GM23338 (cell line): Measurements from ENCODE around the gene CHST15. TPM values are rescaled to one million over a fixed set of nuclear protein-coding genes. Genes with fewer than 3 reads are reported as not detected.

Experiments
- ATAC-seq: fragments of 200-7000 bp; cut with Tn5 transposase; 3 replicates; pipeline ENCODE4 v1.9.1; 2020
- DNase-seq: peaks from one replicate; pipeline ENCODE4 v3.0.0-alpha.2; 2015; ENCODE audit warnings: low spot score
- H2AFZ ChIP-seq: fragments of 200-600 bp; sonication (generic); 2 replicates; pipeline ENCODE4 v1.8.0; 2016; ENCODE audit warnings: antibody characterized with exemption, mild to moderate bottlenecking, moderate library complexity
- H3F3A ChIP-seq: fragments of 200-600 bp; sonication (generic); replicated peaks from 2 replicates; pipeline ENCODE4 v1.8.0; 2017; ENCODE audit warnings: antibody characterized with exemption, mixed run types, low read depth
- H3K27ac ChIP-seq: fragments of 200-600 bp; sonication (generic); 2 replicates; pipeline ENCODE4 v1.6.1; 2016; ENCODE audit warnings: low read depth
- H3K27me3 ChIP-seq: fragments of 200-600 bp; sonication (generic); 2 replicates; pipeline ENCODE4 v1.8.0; 2016; ENCODE audit warnings: mild to moderate bottlenecking, mixed run types, moderate library complexity; ENCODE audit not compliant: insufficient read depth
- H3K36me3 ChIP-seq: fragments of 200-600 bp; sonication (generic); 2 replicates; pipeline ENCODE4 v1.8.0; 2016; ENCODE audit warnings: mild to moderate bottlenecking; ENCODE audit not compliant: insufficient read depth
- H3K4me1 ChIP-seq: fragments of 200-600 bp; sonication (generic); 2 replicates; pipeline ENCODE4 v1.8.0; 2016; ENCODE audit warnings: mild to moderate bottlenecking, moderate library complexity; ENCODE audit not compliant: insufficient read depth
- H3K4me2 ChIP-seq: fragments of 200-600 bp; sonication (generic); 2 replicates; pipeline ENCODE4 v1.7.1; 2017; ENCODE audit warnings: mixed run types
- H3K4me3 ChIP-seq: fragments of 200-600 bp; sonication (generic); 2 replicates; pipeline ENCODE4 v1.6.1; 2016; ENCODE audit warnings: mixed run types
- H3K79me2 ChIP-seq: fragments of 200-600 bp; sonication (generic); replicated peaks from 2 replicates; pipeline ENCODE4 v1.8.0; 2017; ENCODE audit warnings: mild to moderate bottlenecking; ENCODE audit not compliant: insufficient read depth
- H3K9me2 ChIP-seq: fragments of 200-600 bp; sonication (generic); 2 replicates; pipeline ENCODE4 v1.8.0; 2017; ENCODE audit not compliant: insufficient read depth
- H4K20me1 ChIP-seq: fragments of 200-600 bp; sonication (generic); replicated peaks from 2 replicates; pipeline ENCODE4 v1.8.0; 2017; ENCODE audit warnings: mild to moderate bottlenecking; ENCODE audit not compliant: insufficient read depth
- H3K27ac Mint-ChIP-seq: 2 replicates; pipeline ENCODE4 v1.8.0; 2020; ENCODE audit warnings: inconsistent platforms, mild to moderate bottlenecking, moderate library complexity, mixed read lengths
- H3K27me3 Mint-ChIP-seq: 3 replicates; pipeline ENCODE4 v1.8.0; 2022; ENCODE audit warnings: low read depth, mild to moderate bottlenecking, moderate library complexity, mixed read lengths, inconsistent platforms; ENCODE audit not compliant: insufficient read depth, poor library complexity
- H3K36me3 Mint-ChIP-seq: 3 replicates; pipeline ENCODE4 v1.8.0; 2021; ENCODE audit warnings: low read depth, mild to moderate bottlenecking, inconsistent platforms, moderate library complexity, mixed read lengths
- H3K4me1 Mint-ChIP-seq: 3 replicates; pipeline ENCODE4 v1.8.0; 2020; ENCODE audit warnings: mild to moderate bottlenecking, inconsistent platforms, mixed read lengths
- H3K4me3 Mint-ChIP-seq: 3 replicates; pipeline ENCODE4 v1.8.0; 2021; ENCODE audit warnings: moderate library complexity, mild to moderate bottlenecking, inconsistent platforms, mixed read lengths
- H3K9me3 Mint-ChIP-seq: 3 replicates; pipeline ENCODE4 v1.8.0; 2020; ENCODE audit warnings: moderate library complexity, mild to moderate bottlenecking, inconsistent platforms, mixed read lengths
- CREB1 ChIP-seq: fragments of 250-450 bp; sonication (Bioruptor Pico); IDR thresholded peaks from 2 replicates; pipeline ENCODE4 v1.5.0; 2020; ENCODE audit warnings: low read depth, mild to moderate bottlenecking, moderate library complexity
- EZH2 ChIP-seq: fragments of 200-600 bp; sonication (generic); IDR thresholded peaks from one replicate; pipeline ENCODE4 v1.8.0; 2017; ENCODE audit warnings: antibody characterized with exemption, mild to moderate bottlenecking, low read depth; ENCODE audit not compliant: unreplicated experiment
- JUNB ChIP-seq: IDR thresholded peaks from one replicate; pipeline ENCODE4 v1.6.1; 2016; ENCODE audit warnings: antibody characterized with exemption; ENCODE audit not compliant: unreplicated experiment
- NANOG ChIP-seq: IDR thresholded peaks from 2 replicates; pipeline ENCODE4 v1.6.1; 2016; ENCODE audit warnings: antibody characterized with exemption, borderline replicate concordance
- POLR2AphosphoS5 ChIP-seq: IDR thresholded peaks from 2 replicates; pipeline ENCODE4 v1.6.1; 2016; ENCODE audit warnings: antibody characterized with exemption, low read depth
- STAT1 ChIP-seq: IDR thresholded peaks from one replicate; pipeline ENCODE4 v1.6.1; 2016; ENCODE audit warnings: antibody characterized with exemption; ENCODE audit not compliant: unreplicated experiment
- ZNF114 ChIP-seq: fragments of 250-450 bp; sonication (Bioruptor Pico); IDR thresholded peaks from 2 replicates; pipeline ENCODE4 v1.5.0; 2020; ENCODE audit warnings: mild to moderate bottlenecking, moderate library complexity
- ZNF331 ChIP-seq: fragments of 250-450 bp; sonication (Bioruptor Pico); IDR thresholded peaks from 2 replicates; pipeline ENCODE4 v1.5.0; 2020; ENCODE audit warnings: low read depth, mild to moderate bottlenecking, moderate library complexity
- polyA plus RNA-seq: library from polyadenylated mRNA; unstranded; fragments of >200 nt; fragmentation: Nextera tagmentation; extraction: Ambion mirVana; gene quantifications from 2 replicates; pipeline ENCODE4 v1.2.1, GENCODE V29; 2016
- total RNA-seq: library from RNA; depleted of rRNA; stranded (reverse); fragments of >200 nt; shearing (Covaris generic); gene quantifications from 2 replicates; pipeline ENCODE4 v1.2.3, GENCODE V29; 2014
- TF ChIP-seq, protein P1 (sequence below): IDR thresholded peaks from 2 replicates; pipeline ENCODE4 v1.6.1; 2016; ENCODE audit warnings: antibody characterized with exemption
- TF ChIP-seq, protein P2 (sequence below): IDR thresholded peaks from one replicate; pipeline ENCODE4 v1.6.1; 2018; ENCODE audit warnings: antibody characterized with exemption; ENCODE audit not compliant: unreplicated experiment

CHST15 gene
- total and polyA plus RNA-seq, 2 experiments from 2014 or later = 2.6 to 11.2 TPM

DNA sequence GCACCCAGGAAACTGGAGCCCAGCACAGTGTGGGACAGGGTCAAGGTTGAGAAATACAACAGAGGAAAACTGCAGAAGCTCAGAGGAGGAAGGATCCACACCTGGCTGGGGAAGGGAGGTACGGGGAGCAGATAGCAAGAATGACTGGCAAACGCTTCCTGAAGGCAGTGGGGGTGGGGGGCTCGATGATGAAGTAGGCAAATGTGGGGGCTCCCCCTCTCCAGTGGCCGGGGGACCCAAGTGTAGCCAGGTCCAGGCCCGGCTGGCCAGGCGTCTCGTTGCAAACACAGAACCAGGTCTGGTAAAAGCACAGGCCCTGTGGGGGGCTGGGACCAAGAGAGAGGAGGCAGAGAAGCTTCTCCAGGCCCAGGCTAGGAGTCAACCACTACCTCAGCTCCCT is 7.7 kb downstream of the CHST15 start:
- Mint-ChIP-seq H3K27ac (peak overlapping the region; percentile 73), H3K27me3 (peaks cover 18% of the 10 kb centered on the region), H3K4me3 (no peak overlapping the region), H3K9me3 (no peaks in the 10 kb centered on the region), H3K4me1 (peaks cover 26% of the 10 kb centered on the region), H3K36me3 (no peaks in the 10 kb centered on the region; the same call in 2 of the 3 replicates)
- ATAC-seq (no peak), DNase-seq (no peak)
- peaks cover 29% of the 10 kb centered on the region for H3K79me2 ChIP-seq
- H3K27me3 ChIP-seq = peaks cover 16% of the 10 kb centered on the region
- no peaks in the 10 kb centered on the region; the same call in 1 of the 2 replicates for H4K20me1 ChIP-seq
- H3K36me3 ChIP-seq = no peaks in the 10 kb centered on the region
- H2AFZ ChIP-seq = no peak overlapping the region
- H3K9me2 ChIP-seq = 0 out of 2 replicates have a peak, but pooled peaks cover 4% of the 10 kb centered on the region
- H3K4me1 ChIP-seq = peaks cover 4% of the 10 kb centered on the region; the same call in 1 of the 2 replicates
- no peaks in the 10 kb centered on the region for H3F3A ChIP-seq
- TF ChIP-seq, protein P1, sequence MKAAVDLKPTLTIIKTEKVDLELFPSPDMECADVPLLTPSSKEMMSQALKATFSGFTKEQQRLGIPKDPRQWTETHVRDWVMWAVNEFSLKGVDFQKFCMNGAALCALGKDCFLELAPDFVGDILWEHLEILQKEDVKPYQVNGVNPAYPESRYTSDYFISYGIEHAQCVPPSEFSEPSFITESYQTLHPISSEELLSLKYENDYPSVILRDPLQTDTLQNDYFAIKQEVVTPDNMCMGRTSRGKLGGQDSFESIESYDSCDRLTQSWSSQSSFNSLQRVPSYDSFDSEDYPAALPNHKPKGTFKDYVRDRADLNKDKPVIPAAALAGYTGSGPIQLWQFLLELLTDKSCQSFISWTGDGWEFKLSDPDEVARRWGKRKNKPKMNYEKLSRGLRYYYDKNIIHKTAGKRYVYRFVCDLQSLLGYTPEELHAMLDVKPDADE = no peak
- TF ChIP-seq ZNF331 (CRISPR knock-in tag) (no peak), CREB1 (CRISPR knock-in tag) (no peak), NANOG (no peak), STAT1 (no peak)
- H3K4me3 ChIP-seq = no peak overlapping the region
- no peak overlapping the region for H3K4me2 ChIP-seq
- no peak overlapping the region for H3K27ac ChIP-seq

DNA sequence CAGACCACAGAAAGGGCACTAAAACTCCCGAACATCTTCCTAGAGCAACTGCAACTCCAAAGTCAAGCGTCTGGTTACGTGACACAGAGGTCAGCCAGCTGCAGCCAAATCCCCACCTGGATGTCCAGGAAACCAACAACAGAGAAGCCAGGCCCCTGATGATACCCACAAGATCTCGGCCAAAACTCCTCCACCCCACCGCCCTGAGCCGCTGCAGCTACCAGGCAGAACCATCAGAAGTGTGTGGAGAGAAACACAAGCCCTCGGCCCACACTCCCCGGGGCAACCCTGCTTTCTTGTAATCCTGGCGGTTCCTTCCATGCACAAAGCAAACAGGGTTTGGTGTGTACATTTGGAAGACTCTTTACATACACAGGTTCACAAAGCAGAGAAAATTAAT is 8.7 kb downstream of the CHST15 start:
- no peaks in the 10 kb centered on the region; the same call in 1 of the 2 replicates for H4K20me1 ChIP-seq
- Mint-ChIP-seq H3K9me3 (no peaks in the 10 kb centered on the region), H3K4me3 (no peak overlapping the region), H3K27ac (no peak overlapping the region), H3K4me1 (peaks cover 22% of the 10 kb centered on the region), H3K36me3 (no peaks in the 10 kb centered on the region; the same call in 2 of the 3 replicates), H3K27me3 (peaks cover 11% of the 10 kb centered on the region)
- 0 out of 2 replicates have a peak, but pooled peaks cover 6% of the 10 kb centered on the region for H3K27me3 ChIP-seq
- H3F3A ChIP-seq = no peaks in the 10 kb centered on the region
- no peak overlapping the region for H3K4me3 ChIP-seq
- no peak overlapping the region for H3K27ac ChIP-seq
- H3K4me2 ChIP-seq = no peak overlapping the region
- H3K79me2 ChIP-seq = peaks cover 19% of the 10 kb centered on the region
- DNase-seq (no peak), ATAC-seq (no peak)
- H3K36me3 ChIP-seq = no peaks in the 10 kb centered on the region
- peaks cover 4% of the 10 kb centered on the region; the same call in 1 of the 2 replicates for H3K4me1 ChIP-seq
- 0 out of 2 replicates have a peak, but pooled peaks cover 4% of the 10 kb centered on the region for H3K9me2 ChIP-seq
- H2AFZ ChIP-seq = no peak overlapping the region
- no peak for TF ChIP-seq POLR2AphosphoS5
- TF ChIP-seq, protein P1 = no peak
- no peak for TF ChIP-seq STAT1
- TF ChIP-seq, protein P2, sequence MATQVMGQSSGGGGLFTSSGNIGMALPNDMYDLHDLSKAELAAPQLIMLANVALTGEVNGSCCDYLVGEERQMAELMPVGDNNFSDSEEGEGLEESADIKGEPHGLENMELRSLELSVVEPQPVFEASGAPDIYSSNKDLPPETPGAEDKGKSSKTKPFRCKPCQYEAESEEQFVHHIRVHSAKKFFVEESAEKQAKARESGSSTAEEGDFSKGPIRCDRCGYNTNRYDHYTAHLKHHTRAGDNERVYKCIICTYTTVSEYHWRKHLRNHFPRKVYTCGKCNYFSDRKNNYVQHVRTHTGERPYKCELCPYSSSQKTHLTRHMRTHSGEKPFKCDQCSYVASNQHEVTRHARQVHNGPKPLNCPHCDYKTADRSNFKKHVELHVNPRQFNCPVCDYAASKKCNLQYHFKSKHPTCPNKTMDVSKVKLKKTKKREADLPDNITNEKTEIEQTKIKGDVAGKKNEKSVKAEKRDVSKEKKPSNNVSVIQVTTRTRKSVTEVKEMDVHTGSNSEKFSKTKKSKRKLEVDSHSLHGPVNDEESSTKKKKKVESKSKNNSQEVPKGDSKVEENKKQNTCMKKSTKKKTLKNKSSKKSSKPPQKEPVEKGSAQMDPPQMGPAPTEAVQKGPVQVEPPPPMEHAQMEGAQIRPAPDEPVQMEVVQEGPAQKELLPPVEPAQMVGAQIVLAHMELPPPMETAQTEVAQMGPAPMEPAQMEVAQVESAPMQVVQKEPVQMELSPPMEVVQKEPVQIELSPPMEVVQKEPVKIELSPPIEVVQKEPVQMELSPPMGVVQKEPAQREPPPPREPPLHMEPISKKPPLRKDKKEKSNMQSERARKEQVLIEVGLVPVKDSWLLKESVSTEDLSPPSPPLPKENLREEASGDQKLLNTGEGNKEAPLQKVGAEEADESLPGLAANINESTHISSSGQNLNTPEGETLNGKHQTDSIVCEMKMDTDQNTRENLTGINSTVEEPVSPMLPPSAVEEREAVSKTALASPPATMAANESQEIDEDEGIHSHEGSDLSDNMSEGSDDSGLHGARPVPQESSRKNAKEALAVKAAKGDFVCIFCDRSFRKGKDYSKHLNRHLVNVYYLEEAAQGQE = no peak
- TF ChIP-seq EZH2 = no peak
- TF ChIP-seq JUNB = no peak
- no peak for TF ChIP-seq ZNF114 (CRISPR knock-in tag)
